Osteoblast (primary cell): ENCODE measurements around the gene MAPRE3. TPM values are rescaled to one million over a fixed set of nuclear protein-coding genes. Genes with fewer than 3 reads are reported as not detected.

Experiments used
- DNase-seq: peaks from one replicate; pipeline ENCODE4 v3.0.0; 2011; ENCODE audit warnings: low spot score, mixed read lengths; ENCODE audit not compliant: insufficient read length; ENCODE audit errors: missing footprints
- H2AFZ ChIP-seq: 2 replicates; pipeline ENCODE4 v1.6.0; 2011; ENCODE audit warnings: mild to moderate bottlenecking, low read length
- H3K27ac ChIP-seq: 2 replicates; pipeline ENCODE4 v1.5.1; 2011; ENCODE audit warnings: mild to moderate bottlenecking, low read depth, low read length, moderate library complexity
- H3K27me3 ChIP-seq: 2 replicates; pipeline ENCODE4 v1.6.0; 2012; ENCODE audit warnings: mild to moderate bottlenecking, control low read depth, inconsistent platforms, low read length, moderate library complexity; ENCODE audit not compliant: insufficient read depth
- H3K36me3 ChIP-seq: 2 replicates; pipeline ENCODE4 v1.5.1; 2011; ENCODE audit warnings: mild to moderate bottlenecking, low read length, control low read depth, moderate library complexity; ENCODE audit not compliant: insufficient read depth
- H3K4me1 ChIP-seq: 2 replicates; pipeline ENCODE4 v1.5.1; 2011; ENCODE audit warnings: mild to moderate bottlenecking, low read length, control low read depth, moderate library complexity; ENCODE audit not compliant: insufficient read depth
- H3K4me2 ChIP-seq: 2 replicates; pipeline ENCODE4 v1.6.0; 2011; ENCODE audit warnings: mild to moderate bottlenecking, low read length; ENCODE audit not compliant: insufficient read depth
- H3K4me3 ChIP-seq: fragments of 200-600 bp; sonication (generic); 3 replicates; pipeline ENCODE4 v1.5.1; 2012; ENCODE audit warnings: mild to moderate bottlenecking, low read length, inconsistent platforms; ENCODE audit not compliant: insufficient read depth
- H3K79me2 ChIP-seq: 2 replicates; pipeline ENCODE4 v1.6.0; 2012; ENCODE audit warnings: mild to moderate bottlenecking, low read length, control low read depth, inconsistent platforms; ENCODE audit not compliant: insufficient read depth
- H3K9me3 ChIP-seq: 2 replicates; pipeline ENCODE4 v1.5.1; 2011; ENCODE audit warnings: low read depth, low read length, control low read depth
- H4K20me1 ChIP-seq: 2 replicates; pipeline ENCODE4 v1.6.0; 2012; ENCODE audit warnings: mild to moderate bottlenecking, low read length, control low read depth; ENCODE audit not compliant: insufficient read depth
- total RNA-seq: library from RNA; depleted of rRNA; stranded (reverse); fragments of >200 nt; gene quantifications from 2 replicates; pipeline ENCODE4 v1.2.3, GENCODE V29; 2012
- TF ChIP-seq, protein P1 (sequence below): IDR thresholded peaks from 2 replicates; pipeline ENCODE4 v1.5.1; 2011; ENCODE audit warnings: mild to moderate bottlenecking, low read depth, low read length, moderate library complexity; ENCODE audit errors: extremely low read depth

Gene MAPRE3
- total RNA-seq, 1 donor, result 6.5 TPM

DNA sequence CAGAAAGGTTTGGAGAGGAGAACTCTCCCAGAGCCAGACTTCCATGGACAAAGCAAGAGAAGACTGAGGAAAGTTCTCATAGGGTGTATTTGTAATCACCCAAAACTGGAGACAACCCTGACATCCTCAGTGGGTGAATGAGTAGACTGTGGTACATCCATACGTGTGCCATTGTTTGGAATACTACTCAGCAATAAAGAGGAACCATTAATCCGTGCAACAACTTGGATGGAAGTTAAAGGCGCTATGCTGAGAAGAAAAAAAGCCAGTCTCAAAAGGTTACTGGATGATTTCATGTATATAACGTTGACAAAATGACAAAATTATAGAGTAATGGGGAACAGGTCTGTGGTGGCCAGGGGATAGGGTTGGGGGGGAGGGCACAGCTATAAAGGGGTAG lies 38.2 kb downstream of the MAPRE3 start:
- peaks cover 16% of the 10 kb centered on the region for H4K20me1 ChIP-seq
- no peak overlapping the region for H3K4me2 ChIP-seq
- no peak for DNase-seq

DNA sequence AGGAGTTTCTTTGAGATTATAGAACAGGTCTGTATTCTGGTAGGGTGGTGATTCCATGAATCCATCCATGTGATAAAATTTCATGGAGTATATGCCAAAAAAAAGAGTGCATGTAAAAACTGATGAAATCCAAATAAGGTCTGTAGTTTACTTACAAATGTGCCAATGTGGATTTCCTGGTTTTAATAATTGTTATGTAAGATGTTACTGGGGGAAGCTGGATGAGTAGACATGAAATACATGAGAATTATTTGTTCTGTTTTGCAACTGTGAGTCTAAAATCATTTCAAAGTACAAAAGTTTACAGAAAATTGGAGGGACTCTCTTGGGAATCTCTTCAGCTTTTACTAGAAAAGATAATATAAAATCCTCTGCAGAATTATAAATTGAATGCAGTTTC lies 38.6 kb downstream of the MAPRE3 start:
- Histone ChIP-seq H3K4me2 (no peak overlapping the region), H3K27me3 (no peaks in the 10 kb centered on the region), H3K27ac (no peak overlapping the region), H3K9me3 (no peaks in the 10 kb centered on the region), H3K4me3 (no peak overlapping the region), H4K20me1 (peaks cover 14% of the 10 kb centered on the region), H3K36me3 (no peaks in the 10 kb centered on the region), H3K79me2 (no peaks in the 10 kb centered on the region), H2AFZ (no peak overlapping the region), H3K4me1 (peaks cover 13% of the 10 kb centered on the region)
- no peak for DNase-seq
- TF ChIP-seq, protein P1, sequence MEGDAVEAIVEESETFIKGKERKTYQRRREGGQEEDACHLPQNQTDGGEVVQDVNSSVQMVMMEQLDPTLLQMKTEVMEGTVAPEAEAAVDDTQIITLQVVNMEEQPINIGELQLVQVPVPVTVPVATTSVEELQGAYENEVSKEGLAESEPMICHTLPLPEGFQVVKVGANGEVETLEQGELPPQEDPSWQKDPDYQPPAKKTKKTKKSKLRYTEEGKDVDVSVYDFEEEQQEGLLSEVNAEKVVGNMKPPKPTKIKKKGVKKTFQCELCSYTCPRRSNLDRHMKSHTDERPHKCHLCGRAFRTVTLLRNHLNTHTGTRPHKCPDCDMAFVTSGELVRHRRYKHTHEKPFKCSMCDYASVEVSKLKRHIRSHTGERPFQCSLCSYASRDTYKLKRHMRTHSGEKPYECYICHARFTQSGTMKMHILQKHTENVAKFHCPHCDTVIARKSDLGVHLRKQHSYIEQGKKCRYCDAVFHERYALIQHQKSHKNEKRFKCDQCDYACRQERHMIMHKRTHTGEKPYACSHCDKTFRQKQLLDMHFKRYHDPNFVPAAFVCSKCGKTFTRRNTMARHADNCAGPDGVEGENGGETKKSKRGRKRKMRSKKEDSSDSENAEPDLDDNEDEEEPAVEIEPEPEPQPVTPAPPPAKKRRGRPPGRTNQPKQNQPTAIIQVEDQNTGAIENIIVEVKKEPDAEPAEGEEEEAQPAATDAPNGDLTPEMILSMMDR, result no peak

More for the DNA sequence above, 38.2 kb downstream of the MAPRE3 start:
- TF ChIP-seq, protein P1, result no peak
- Histone ChIP-seq H3K27me3 (no peaks in the 10 kb centered on the region), H3K27ac (no peak overlapping the region), H3K79me2 (no peaks in the 10 kb centered on the region), H3K4me3 (no peak overlapping the region), H3K9me3 (no peaks in the 10 kb centered on the region), H3K36me3 (no peaks in the 10 kb centered on the region), H3K4me1 (peaks cover 17% of the 10 kb centered on the region), H2AFZ (no peak overlapping the region)

DNA sequence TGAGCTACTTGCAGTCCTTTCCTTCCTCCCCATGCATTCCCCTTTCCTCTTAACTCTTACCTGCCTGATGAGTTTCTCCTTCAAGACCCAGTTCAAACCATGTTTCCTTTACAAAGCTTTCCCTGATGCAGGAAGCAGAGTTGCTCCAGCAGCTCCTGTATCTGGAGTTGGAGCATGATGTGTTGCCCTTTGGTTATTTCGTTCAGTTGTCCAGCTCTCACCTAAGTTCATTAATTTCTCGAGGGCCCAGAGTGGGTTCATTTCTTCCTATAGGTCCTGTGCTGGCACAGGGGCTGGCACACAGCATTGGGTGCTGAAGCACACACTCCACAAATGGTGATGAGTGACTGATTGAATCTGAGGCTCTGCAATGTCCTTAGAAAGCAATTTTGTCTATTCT lies 39.3 kb downstream of the MAPRE3 start:
- no peak for DNase-seq
- H3K36me3 ChIP-seq, result no peaks in the 10 kb centered on the region
- TF ChIP-seq, protein P1, result no peak
- H3K4me2 ChIP-seq, result no peak overlapping the region
- H3K27me3 ChIP-seq, result no peaks in the 10 kb centered on the region
- H3K4me3 ChIP-seq, result no peak overlapping the region
- H2AFZ ChIP-seq, result no peak overlapping the region
- peaks cover 11% of the 10 kb centered on the region for H3K4me1 ChIP-seq
- peaks cover 11% of the 10 kb centered on the region for H4K20me1 ChIP-seq
- no peaks in the 10 kb centered on the region for H3K9me3 ChIP-seq
- H3K79me2 ChIP-seq, result no peaks in the 10 kb centered on the region
- H3K27ac ChIP-seq, result no peak overlapping the region

DNA sequence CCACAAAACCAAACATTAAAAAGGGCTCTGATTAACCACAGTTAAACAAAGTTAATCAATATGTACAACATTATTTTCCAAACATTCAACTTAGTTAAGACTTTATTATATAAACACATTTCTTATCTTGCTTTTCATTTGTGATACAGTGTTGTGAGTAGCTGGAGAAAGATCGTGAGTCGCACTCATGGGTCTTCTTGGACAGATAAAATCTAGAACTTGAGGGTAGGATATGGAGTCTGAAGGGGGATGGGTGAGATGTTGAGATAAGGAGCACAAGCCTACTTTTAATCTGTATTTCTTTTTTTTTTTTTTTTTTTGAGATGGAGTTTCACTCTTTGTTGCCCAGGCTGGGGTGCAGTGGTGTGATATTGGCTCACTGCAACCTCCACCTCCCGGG lies 39.7 kb downstream of the MAPRE3 start:
- Histone ChIP-seq H3K4me2 (no peak overlapping the region), H3K36me3 (peaks cover 2% of the 10 kb centered on the region), H4K20me1 (peaks cover 11% of the 10 kb centered on the region), H3K27ac (no peak overlapping the region), H2AFZ (no peak overlapping the region), H3K4me3 (no peak overlapping the region), H3K9me3 (no peaks in the 10 kb centered on the region), H3K4me1 (peaks cover 13% of the 10 kb centered on the region), H3K27me3 (no peaks in the 10 kb centered on the region), H3K79me2 (no peaks in the 10 kb centered on the region)
- DNase-seq, result no peak
- TF ChIP-seq, protein P1, result no peak
